Measurements from ENCODE around the gene CTBP2.
A peak's percentile ranks its signal among the peaks of the same experiment; 100 is the strongest.
"Not testable (repeated sequence)": the region's sequence is repeated elsewhere in the genome, so short reads cannot be mapped to it uniquely, and the experiment has no call there.

Gene CTBP2

GRCh38 chr10:125063256-125063925 lies 97.0 kb downstream of the CTBP2 start:
- DNase-seq (ENCODE audit: low spot score), result no peak

- DNase-seq (ENCODE audit: low spot score), result no peak
Measured at GRCh38 chr10:125062914-125063230, 97.5 kb downstream of the CTBP2 start.

- DNase-seq (ENCODE audit: low spot score), result no peak
Measured at GRCh38 chr10:125062227-125062913, 98.0 kb downstream of the CTBP2 start.

GRCh38 chr10:125061557-125062226 lies 98.7 kb downstream of the CTBP2 start:
- no peak for DNase-seq (ENCODE audit: low spot score)

- peak; percentile 14 for DNase-seq (ENCODE audit: low spot score)
Measured at GRCh38 chr10:125060826-125061556, 99.4 kb downstream of the CTBP2 start.

GRCh38 chr10:125060482-125060825 lies 99.9 kb downstream of the CTBP2 start:
- no peak for DNase-seq (ENCODE audit: low spot score)

- no peak for DNase-seq (ENCODE audit: low spot score)
Measured at GRCh38 chr10:125060026-125060425, 100.3 kb downstream of the CTBP2 start.

GRCh38 chr10:125059348-125059747 lies 101.0 kb downstream of the CTBP2 start:
- not testable (repeated sequence) for DNase-seq (ENCODE audit: low spot score)

- DNase-seq (ENCODE audit: low spot score), result no peak
Measured at GRCh38 chr10:125057158-125058001, 103.0 kb downstream of the CTBP2 start.

GRCh38 chr10:125056161-125057132 lies 103.9 kb downstream of the CTBP2 start:
- DNase-seq (ENCODE audit: low spot score), result no peak

- DNase-seq (ENCODE audit: low spot score), result no peak
Measured at GRCh38 chr10:125055446-125055845, 104.9 kb downstream of the CTBP2 start.

- no peak for DNase-seq (ENCODE audit: low spot score)
Measured at GRCh38 chr10:125054669-125055268, 105.6 kb downstream of the CTBP2 start.

GRCh38 chr10:125054216-125054615 lies 106.1 kb downstream of the CTBP2 start:
- no peak for DNase-seq (ENCODE audit: low spot score)

GRCh38 chr10:125052146-125052545 lies 108.2 kb downstream of the CTBP2 start:
- no peak for DNase-seq (ENCODE audit: low spot score)

- no peak for DNase-seq (ENCODE audit: low spot score)
Measured at GRCh38 chr10:125050383-125050782, 110.0 kb downstream of the CTBP2 start.

- DNase-seq (ENCODE audit: low spot score), result no peak
Measured at GRCh38 chr10:125049216-125049881, 111.0 kb downstream of the CTBP2 start.

- DNase-seq (ENCODE audit: low spot score), result peak; percentile 46
Measured at GRCh38 chr10:125048094-125048864, 112.1 kb downstream of the CTBP2 start.

- DNase-seq (ENCODE audit: low spot score), result no peak
Measured at GRCh38 chr10:125043841-125044658, 116.3 kb downstream of the CTBP2 start.
